GM21576 (cell line): ENCODE results near the gene FRK.
"Not testable (repeated sequence)": the region's sequence is repeated elsewhere in the genome, so short reads cannot be mapped to it uniquely, and the experiment has no call there.

Source experiments
- ATAC-seq: cut with Tn5 transposase; IDR thresholded peaks from one replicate; pipeline ENCODE4 v1.9.1; 2021; ENCODE audit warnings: mild to moderate bottlenecking, moderate library complexity; ENCODE audit not compliant: unreplicated experiment

Gene FRK

GRCh38 chr6:116060572-116061283, at the start of gene FRK:
Gene FRK (minus strand): TSS chr6:116060891. CDS start chr6:116060311, 580 bp downstream.
- ATAC-seq = no peak

GRCh38 chr6:116108836-116109235, 48.1 kb upstream of the FRK start:
- no peak for ATAC-seq

- no peak for ATAC-seq
Observed at GRCh38 chr6:116106146-116106545, 45.5 kb upstream of the FRK start.

GRCh38 chr6:116105247-116105646, 44.6 kb upstream of the FRK start:
- ATAC-seq = no peak

- ATAC-seq = no peak
Observed at GRCh38 chr6:116104636-116105035, 43.9 kb upstream of the FRK start.

GRCh38 chr6:116102873-116103272, 42.2 kb upstream of the FRK start:
- ATAC-seq = no peak

- ATAC-seq = no peak
Observed at GRCh38 chr6:116101790-116102189, 41.1 kb upstream of the FRK start.

- ATAC-seq = no peak
Observed at GRCh38 chr6:116101302-116101718, 40.6 kb upstream of the FRK start.

GRCh38 chr6:116100419-116101301, 40.0 kb upstream of the FRK start, which contains the start of gene NT5DC1:
Gene NT5DC1 (plus strand): TSS chr6:116100853. CDS start chr6:116100931, 78 bp downstream.
- ATAC-seq = peak; percentile 80

- ATAC-seq = no peak
Observed at GRCh38 chr6:116099036-116099435, 38.3 kb upstream of the FRK start.

GRCh38 chr6:116096979-116097816, 36.5 kb upstream of the FRK start:
- no peak for ATAC-seq

- ATAC-seq = not testable (repeated sequence)
Observed at GRCh38 chr6:116096048-116096759, 35.5 kb upstream of the FRK start.

GRCh38 chr6:116094041-116094440, 33.4 kb upstream of the FRK start:
- ATAC-seq = no peak

- peak; percentile 60 for ATAC-seq
Observed at GRCh38 chr6:116090251-116090650, 29.6 kb upstream of the FRK start.

- no peak for ATAC-seq
Observed at GRCh38 chr6:116088946-116089345, 28.3 kb upstream of the FRK start.

GRCh38 chr6:116087437-116088027, 26.8 kb upstream of the FRK start:
- ATAC-seq = peak; percentile 95

GRCh38 chr6:116084284-116084683, 23.6 kb upstream of the FRK start:
- no peak for ATAC-seq

GRCh38 chr6:116083052-116083451, 22.4 kb upstream of the FRK start:
- no peak for ATAC-seq

- ATAC-seq = no peak
Observed at GRCh38 chr6:116078945-116079344, 18.3 kb upstream of the FRK start.

- no peak for ATAC-seq
Observed at GRCh38 chr6:116078522-116078921, 17.8 kb upstream of the FRK start.
